Lower leg skin (tissue), 4 donors: ENCODE data around the gene MATCAP1. TPM values are rescaled to one million over a fixed set of nuclear protein-coding genes. Genes with fewer than 3 reads are reported as not detected.

Experiments used
- DNase-seq, 2 donors: peaks; one replicate each; pipeline ENCODE4 v3.0.0-alpha.2; 2019; ENCODE audit warnings: low spot score in 2 of 2
- H3K4me3 ChIP-seq: fragments of 200-600 bp; sonication (generic); 2 replicates; pipeline ENCODE4 v1.5.1; 2017; ENCODE audit warnings: mild to moderate bottlenecking, low read depth; ENCODE audit not compliant: poor library complexity, severe bottlenecking
- CTCF ChIP-seq, 3 donors: fragments of 450-650 bp; IDR thresholded peaks; one replicate each; pipeline ENCODE4 v1.5.1; 2016; ENCODE audit warnings: antibody characterized with exemption in 3 of 3, mild to moderate bottlenecking in 3 of 3, moderate library complexity in 2 of 3
- POLR2A ChIP-seq, 2 donors: fragments of 450-650 bp; IDR thresholded peaks; one replicate each; pipeline ENCODE4 v1.6.1; 2016 to 2017; ENCODE audit warnings: antibody characterized with exemption in 2 of 2, mild to moderate bottlenecking in 1 of 2, moderate library complexity in 1 of 2
- WGBS, 2 donors: methylation state at CpG; one replicate each; pipeline ENCODE4 v1.1.5; 2018; 5-methylcytosine and 5-hydroxymethylcytosine counted together
- intact Hi-C: fragments of 100-400 bp; cut with DNase I; formaldehyde crosslinking; loops from one replicate; pipeline ENCODE4 v1.15.0; 2023; ENCODE audit warnings: low total_unique reads
- total RNA-seq, 4 donors: library from RNA; depleted of rRNA; stranded (reverse); fragments of >200 nt; gene quantifications; one replicate each; pipeline ENCODE4 v1.1.0, GENCODE V29; 2016

Gene MATCAP1
- total RNA-seq, 4 donors from 2014 or later, result 5.1 to 8.9 (median 7.3) TPM

- intact Hi-C loops, result no loop called here
- 85 to 88% methylated on average over 18 to 26 of the region's 26 CpGs for WGBS, 2 donors
- no peak overlapping the region for H3K4me3 ChIP-seq
- TF ChIP-seq POLR2A (IDR thresholded peaks at IDR 0.05) (no peak), CTCF (IDR thresholded peaks at IDR 0.05) (no peak)
- DNase-seq, result no peak
Observed at GRCh38 chr16:67187175-67187890, 3.6 kb upstream of the MATCAP1 start.

- WGBS, 2 donors, result 58 to 77% methylated on average over 5 of the region's 5 CpGs
- H3K4me3 ChIP-seq, result no peak overlapping the region
- DNase-seq, result no peak
- TF ChIP-seq CTCF (IDR thresholded peaks at IDR 0.05) (no peak), POLR2A (IDR thresholded peaks at IDR 0.05) (no peak)
- intact Hi-C loops, result no loop called here
Observed at GRCh38 chr16:67186550-67186950, 2.8 kb upstream of the MATCAP1 start.

GRCh38 chr16:67185651-67186134 lies 1.9 kb upstream of the MATCAP1 start:
- TF ChIP-seq CTCF (IDR thresholded peaks at IDR 0.05), result no peak
- no peak for TF ChIP-seq POLR2A (IDR thresholded peaks at IDR 0.05)
- intact Hi-C loops, result no loop called here
- WGBS, 2 donors, result 8 to 11% methylated on average over 12 of the region's 12 CpGs
- no peak overlapping the region for H3K4me3 ChIP-seq
- DNase-seq, result no peak

GRCh38 chr16:67184995-67185650 lies 1.4 kb upstream of the MATCAP1 start:
- WGBS, 2 donors, result 12 to 14% methylated on average over 35 to 41 of the region's 43 CpGs
- peak; percentile 83 to 98 for DNase-seq
- TF ChIP-seq CTCF (IDR thresholded peaks at IDR 0.05) (peak in 1 of 3 donors; percentile 74), POLR2A (IDR thresholded peaks at IDR 0.05) (no peak)
- no peak overlapping the region for H3K4me3 ChIP-seq
- intact Hi-C loops, result no loop called here

GRCh38 chr16:67184453-67184994 lies 761 bp upstream of the MATCAP1 start:
- no peak for DNase-seq
- WGBS, 2 donors, result 4 to 7% methylated on average over 24 to 30 of the region's 59 CpGs
- H3K4me3 ChIP-seq, result peak overlapping the region; percentile 49
- intact Hi-C loops, result no loop called here
- TF ChIP-seq CTCF (IDR thresholded peaks at IDR 0.05) (no peak), POLR2A (IDR thresholded peaks at IDR 0.05) (no peak)
